Liver (tissue), 9 donors: ENCODE measurements around the gene CD247. TPM values are rescaled to one million over a fixed set of nuclear protein-coding genes. Genes with fewer than 3 reads are reported as not detected.

ENCODE experiments used
- DNase-seq: peaks from one replicate; pipeline ENCODE4 v3.0.0-alpha.2; 2017; ENCODE audit warnings: low spot score
- H3K27ac ChIP-seq, 2 donors: one replicate each; pipeline ENCODE4 v1.7.0; 2013; ENCODE audit warnings: inconsistent platforms in 2 of 2, low read length in 2 of 2, control low read depth in 1 of 2, low read depth in 1 of 2, mild to moderate bottlenecking in 1 of 2
- H3K27me3 ChIP-seq, 4 donors: one replicate each; pipeline versions ENCODE4 v1.6.1 to v1.7.0; 2013; ENCODE audit warnings: low read length in 3 of 4, inconsistent platforms in 1 of 4, mild to moderate bottlenecking in 1 of 4, moderate library complexity in 1 of 4; ENCODE audit not compliant: control insufficient read depth in 4 of 4, insufficient read depth in 4 of 4
- H3K36me3 ChIP-seq, 4 donors: one replicate each; pipeline versions ENCODE4 v1.6.1 to v1.7.0; 2013; ENCODE audit warnings: low read length in 3 of 4, mild to moderate bottlenecking in 3 of 4, low read depth in 1 of 4, moderate library complexity in 1 of 4; ENCODE audit not compliant: control insufficient read depth in 4 of 4, insufficient read depth in 3 of 4
- H3K4me1 ChIP-seq, 4 donors: one replicate each; pipeline versions ENCODE4 v1.6.1 to v1.7.0; 2013; ENCODE audit warnings: low read length in 3 of 4, mild to moderate bottlenecking in 3 of 4, moderate library complexity in 1 of 4; ENCODE audit not compliant: control insufficient read depth in 4 of 4, insufficient read depth in 4 of 4
- H3K4me3 ChIP-seq, 3 donors: one replicate each; pipeline versions ENCODE4 v1.6.1 to v1.7.0; 2013; ENCODE audit warnings: low read length in 3 of 3, control low read depth in 1 of 3, low read depth in 1 of 3, mild to moderate bottlenecking in 1 of 3
- H3K9ac ChIP-seq, 2 donors: one replicate each; pipeline ENCODE4 v1.7.0; 2013; ENCODE audit warnings: low read length in 2 of 2, mild to moderate bottlenecking in 2 of 2, moderate library complexity in 2 of 2, control low read depth in 1 of 2, low read depth in 1 of 2
- H3K9me3 ChIP-seq, 4 donors: one replicate each; pipeline versions ENCODE4 v1.6.1 to v1.7.0; 2013; ENCODE audit warnings: low read length in 3 of 4; ENCODE audit not compliant: control insufficient read depth in 4 of 4
- CTCF ChIP-seq: fragments of 150-350 bp; IDR thresholded peaks from 2 replicates; pipeline ENCODE4 v1.5.1; 2017; ENCODE audit warnings: improper control_type of control experiment, low read depth, low read length; ENCODE audit not compliant: missing input control
- EGR1 ChIP-seq, 2 donors: IDR thresholded peaks; 2 replicates each; pipeline ENCODE4 v1.6.1; 2016 to 2018; ENCODE audit warnings: antibody characterized with exemption in 2 of 2, low read depth in 2 of 2
- FOXA1 ChIP-seq: IDR thresholded peaks from 2 replicates; pipeline ENCODE4 v1.6.1; 2016; ENCODE audit warnings: antibody characterized with exemption
- FOXA2 ChIP-seq: IDR thresholded peaks from 2 replicates; pipeline ENCODE4 v1.6.1; 2016; ENCODE audit warnings: antibody characterized with exemption
- GABPA ChIP-seq, 2 donors: IDR thresholded peaks in 1 of 2; conservative IDR thresholded peaks in 1 of 2; 2 replicates each; pipeline ENCODE4 v1.6.1; 2016; ENCODE audit warnings: antibody characterized with exemption in 2 of 2, mild to moderate bottlenecking in 1 of 2, moderate library complexity in 1 of 2
- HNF4A ChIP-seq, 2 donors: conservative IDR thresholded peaks; 2 replicates each; pipeline ENCODE4 v1.6.1; 2016; ENCODE audit warnings: antibody characterized with exemption in 2 of 2, mild to moderate bottlenecking in 2 of 2
- HNF4G ChIP-seq: IDR thresholded peaks from 2 replicates; pipeline ENCODE4 v1.6.1; 2016; ENCODE audit warnings: antibody characterized with exemption
- JUND ChIP-seq, 2 donors: IDR thresholded peaks; 2 replicates each; pipeline ENCODE4 v1.6.1; 2016; ENCODE audit warnings: antibody characterized with exemption in 2 of 2
- NR2F2 ChIP-seq: IDR thresholded peaks from 2 replicates; pipeline ENCODE4 v1.6.1; 2016; ENCODE audit warnings: antibody characterized with exemption
- RAD21 ChIP-seq, 2 donors: IDR thresholded peaks; 2 replicates each; pipeline ENCODE4 v1.6.1; 2016; ENCODE audit warnings: antibody characterized with exemption in 2 of 2, mild to moderate bottlenecking in 2 of 2
- REST ChIP-seq: IDR thresholded peaks from 2 replicates; pipeline ENCODE4 v1.6.1; 2016; ENCODE audit warnings: antibody characterized with exemption, mild to moderate bottlenecking
- RXRA ChIP-seq, 2 donors: IDR thresholded peaks; 2 replicates each; pipeline ENCODE4 v1.6.1; 2017 to 2018; ENCODE audit warnings: antibody characterized with exemption in 2 of 2, mild to moderate bottlenecking in 1 of 2
- SP1 ChIP-seq: IDR thresholded peaks from 2 replicates; pipeline ENCODE4 v1.6.1; 2018; ENCODE audit warnings: antibody characterized with exemption, mild to moderate bottlenecking
- TAF1 ChIP-seq: conservative IDR thresholded peaks from 2 replicates; pipeline ENCODE4 v1.6.1; 2016; ENCODE audit warnings: antibody characterized with exemption, mild to moderate bottlenecking
- ZBTB33 ChIP-seq: IDR thresholded peaks from 2 replicates; pipeline ENCODE4 v1.6.1; 2016; ENCODE audit warnings: antibody characterized with exemption
- WGBS: extraction: QIAGEN DNeasy Blood & Tissue Kit; methylation state at CpG from one replicate; pipeline ENCODE4 v1.1.7; 2013; 5-methylcytosine and 5-hydroxymethylcytosine counted together
- polyA plus RNA-seq, 2 donors: library from polyadenylated mRNA; stranded (reverse) in 1 of 2; unstranded in 1 of 2; fragments of 200-250 nt in 1 of 2; fragments of >200 nt in 1 of 2; fragmentation: Nextera tagmentation in 1 of 2; extraction: Ambion mirVana in 1 of 2; gene quantifications; one replicate each; pipeline versions ENCODE4 v1.2.1 to v1.2.3, GENCODE V29; 2013 to 2015
- total RNA-seq, 2 donors: library from RNA; depleted of rRNA; stranded (reverse); fragments of >200 nt; gene quantifications; one replicate each; pipeline ENCODE4 v1.2.3, GENCODE V29; 2014
- TF ChIP-seq, protein P1 (sequence below): IDR thresholded peaks from 2 replicates; pipeline ENCODE4 v1.6.1; 2016; ENCODE audit warnings: antibody characterized with exemption
- TF ChIP-seq, protein P2 (sequence below): IDR thresholded peaks from 2 replicates; pipeline ENCODE4 v1.6.1; 2016; ENCODE audit warnings: antibody characterized with exemption
- donor health status: healthy.
- donor health status: healthy.
- donor health status: healthy.
- donor health status: healthy.
- donor health status: healthy.

The CD247 gene
- total and polyA plus RNA-seq, 4 donors: 0.61 to 2.2 (median 1.6) TPM

GRCh38 chr1:167564612-167565270, 46.4 kb upstream of the CD247 start:
- H3K4me3 ChIP-seq: no peak overlapping the region
- no peak overlapping the region for H3K9ac ChIP-seq
- H3K27me3 ChIP-seq: no peaks in the 10 kb centered on the region
- TF ChIP-seq CTCF (no peak), FOXA1 (no peak), TAF1 (no peak), NR2F2 (no peak), GABPA (IDR thresholded peaks at IDR 0.05 in 1 of 2, conservative IDR thresholded peaks at IDR 0.05 in 1 of 2) (no peak), ZBTB33 (no peak), EGR1 (IDR thresholded peaks at IDR 0.05; ENCODE audit: low read depth in 2 of 2) (no peak), SP1 (no peak), FOXA2 (no peak), JUND (IDR thresholded peaks at IDR 0.05) (no peak), RXRA (IDR thresholded peaks at IDR 0.05) (no peak), HNF4A (conservative IDR thresholded peaks at IDR 0.05) (no peak)
- TF ChIP-seq, protein P1, sequence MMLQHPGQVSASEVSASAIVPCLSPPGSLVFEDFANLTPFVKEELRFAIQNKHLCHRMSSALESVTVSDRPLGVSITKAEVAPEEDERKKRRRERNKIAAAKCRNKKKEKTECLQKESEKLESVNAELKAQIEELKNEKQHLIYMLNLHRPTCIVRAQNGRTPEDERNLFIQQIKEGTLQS: no peak
- no peak overlapping the region for H3K27ac ChIP-seq
- DNase-seq: no peak
- H3K36me3 ChIP-seq: no peaks in the 10 kb centered on the region
- 80% methylated on average over 5 of the region's 5 CpGs for WGBS
- no peaks in the 10 kb centered on the region for H3K4me1 ChIP-seq
- no peaks in the 10 kb centered on the region for H3K9me3 ChIP-seq

GRCh38 chr1:167563579-167564246, 45.4 kb upstream of the CD247 start:
- H3K4me3 ChIP-seq: no peak overlapping the region
- no peaks in the 10 kb centered on the region for H3K36me3 ChIP-seq
- no peaks in the 10 kb centered on the region for H3K4me1 ChIP-seq
- H3K27ac ChIP-seq: no peak overlapping the region
- no peak overlapping the region for H3K9ac ChIP-seq
- WGBS: 82% methylated on average over 7 of the region's 7 CpGs
- DNase-seq: no peak
- TF ChIP-seq GABPA (IDR thresholded peaks at IDR 0.05 in 1 of 2, conservative IDR thresholded peaks at IDR 0.05 in 1 of 2) (no peak), FOXA2 (no peak), CTCF (no peak), RAD21 (IDR thresholded peaks at IDR 0.05) (no peak), HNF4G (no peak), SP1 (no peak), NR2F2 (no peak), FOXA1 (no peak), REST (no peak), TAF1 (no peak), JUND (IDR thresholded peaks at IDR 0.05) (no peak)
- TF ChIP-seq, protein P1: no peak
- TF ChIP-seq, protein P2, sequence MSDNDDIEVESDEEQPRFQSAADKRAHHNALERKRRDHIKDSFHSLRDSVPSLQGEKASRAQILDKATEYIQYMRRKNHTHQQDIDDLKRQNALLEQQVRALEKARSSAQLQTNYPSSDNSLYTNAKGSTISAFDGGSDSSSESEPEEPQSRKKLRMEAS: no peak
- no peaks in the 10 kb centered on the region for H3K27me3 ChIP-seq
- no peaks in the 10 kb centered on the region for H3K9me3 ChIP-seq
